ENCODE results near the gene TMOD1.

DNA sequence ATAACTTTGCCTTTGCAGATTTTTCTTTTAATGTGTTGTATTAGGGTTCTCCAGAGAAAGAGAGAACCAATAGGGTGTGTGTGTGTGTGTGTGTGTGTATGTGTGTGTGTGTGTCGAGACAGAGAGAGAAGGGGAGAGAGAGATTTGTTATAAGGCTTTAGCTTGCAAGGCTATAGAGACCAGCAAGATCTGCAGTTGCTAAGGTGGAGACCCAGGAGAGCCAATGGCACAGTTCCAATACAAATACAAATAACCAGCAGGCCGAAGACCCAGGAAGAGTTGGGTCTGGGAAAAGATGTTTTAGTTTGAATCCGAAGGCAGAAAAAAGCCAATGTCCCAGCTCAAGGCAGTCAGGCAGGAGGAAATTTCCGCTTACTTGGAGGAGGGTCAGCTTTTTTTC lies 23.0 kb downstream of the TMOD1 start:
- TF ChIP-seq, protein P1, sequence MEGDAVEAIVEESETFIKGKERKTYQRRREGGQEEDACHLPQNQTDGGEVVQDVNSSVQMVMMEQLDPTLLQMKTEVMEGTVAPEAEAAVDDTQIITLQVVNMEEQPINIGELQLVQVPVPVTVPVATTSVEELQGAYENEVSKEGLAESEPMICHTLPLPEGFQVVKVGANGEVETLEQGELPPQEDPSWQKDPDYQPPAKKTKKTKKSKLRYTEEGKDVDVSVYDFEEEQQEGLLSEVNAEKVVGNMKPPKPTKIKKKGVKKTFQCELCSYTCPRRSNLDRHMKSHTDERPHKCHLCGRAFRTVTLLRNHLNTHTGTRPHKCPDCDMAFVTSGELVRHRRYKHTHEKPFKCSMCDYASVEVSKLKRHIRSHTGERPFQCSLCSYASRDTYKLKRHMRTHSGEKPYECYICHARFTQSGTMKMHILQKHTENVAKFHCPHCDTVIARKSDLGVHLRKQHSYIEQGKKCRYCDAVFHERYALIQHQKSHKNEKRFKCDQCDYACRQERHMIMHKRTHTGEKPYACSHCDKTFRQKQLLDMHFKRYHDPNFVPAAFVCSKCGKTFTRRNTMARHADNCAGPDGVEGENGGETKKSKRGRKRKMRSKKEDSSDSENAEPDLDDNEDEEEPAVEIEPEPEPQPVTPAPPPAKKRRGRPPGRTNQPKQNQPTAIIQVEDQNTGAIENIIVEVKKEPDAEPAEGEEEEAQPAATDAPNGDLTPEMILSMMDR (IDR thresholded peaks at IDR 0.05; ENCODE audit: control extremely low read depth in 1 of 3, insufficient read depth in 1 of 3, low read depth in 1 of 3, low read length in 3 of 3), result no peak
- TF ChIP-seq, protein P2, sequence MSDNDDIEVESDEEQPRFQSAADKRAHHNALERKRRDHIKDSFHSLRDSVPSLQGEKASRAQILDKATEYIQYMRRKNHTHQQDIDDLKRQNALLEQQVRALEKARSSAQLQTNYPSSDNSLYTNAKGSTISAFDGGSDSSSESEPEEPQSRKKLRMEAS (IDR thresholded peaks at IDR 0.05), result no peak
- no peak for TF ChIP-seq RNF2 (IDR thresholded peaks at IDR 0.05; ENCODE audit: borderline replicate concordance, low read depth, low read length, missing control alignments, poor library complexity, severe bottlenecking)

Data from H1 (cell line).